Measurements from ENCODE around the gene PSMC3.

GRCh38 chr11:47415949-47416472 lies 10.2 kb downstream of the PSMC3 start:
- TF ChIP-seq ZNF274 (IDR thresholded peaks at IDR 0.05; ENCODE audit: low read depth, low read length): no peak
- no peak for TF ChIP-seq YY1 (IDR thresholded peaks at IDR 0.05; ENCODE audit: insufficient read depth, insufficient read length)

Measured in NT2/D1 (cell line).